Panc1 (cell line): ENCODE measurements around the gene ADSS1. TPM values are rescaled to one million over a fixed set of nuclear protein-coding genes. Genes with fewer than 3 reads are reported as not detected.

Experiments used
- ATAC-seq: fragments of 200-7000 bp; cut with Tn5 transposase; 2 replicates; pipeline ENCODE4 v1.9.1; 2020; ENCODE audit warnings: mild to moderate bottlenecking, moderate library complexity
- BruUV-seq: library from RNA; stranded (reverse); fragments of 400-500 nt; replicated peaks from 2 replicates; lab custom pipeline; 2021; lab: Mats Ljungman, UMichigan
- CTCF ChIA-PET: fragments of 300-600 bp; sonication (Branson Sonifier 250); formaldehyde crosslinking; loops from one replicate; lab custom pipeline; 2022; ENCODE audit warnings: antibody characterized with exemption; lab: Charles Lee
- POLR2A ChIA-PET: fragments of 300-600 bp; sonication (Branson Sonifier 250); formaldehyde crosslinking; loops from one replicate; lab custom pipeline; 2022; ENCODE audit warnings: antibody characterized with exemption; lab: Charles Lee
- DNase-seq: peaks from one replicate; pipeline ENCODE4 v3.0.0-alpha.2; 2010; ENCODE audit warnings: low read depth, low spot score
- H3K27ac ChIP-seq: 2 replicates; pipeline ENCODE4 v1.5.1; 2011; ENCODE audit warnings: mild to moderate bottlenecking, low read length, inconsistent platforms
- H3K27me3 ChIP-seq: fragments of 200-500 bp; sonication (Bioruptor generic); 2 replicates; pipeline ENCODE4 v1.6.0; 2014; ENCODE audit warnings: low read length, inconsistent platforms; ENCODE audit not compliant: control insufficient read depth, insufficient read depth
- H3K36me3 ChIP-seq: fragments of 200-500 bp; sonication (Bioruptor generic); 2 replicates; pipeline ENCODE4 v1.5.1; 2014; ENCODE audit warnings: inconsistent platforms, mild to moderate bottlenecking, low read length, moderate library complexity; ENCODE audit not compliant: control insufficient read depth, insufficient read depth
- H3K4me1 ChIP-seq: 2 replicates; pipeline ENCODE4 v1.5.1; 2011; ENCODE audit warnings: inconsistent platforms, mild to moderate bottlenecking, low read length, moderate library complexity; ENCODE audit not compliant: control insufficient read depth, insufficient read depth
- H3K4me3 ChIP-seq, 2 experiments: 2 replicates each; pipeline ENCODE4 v1.5.1; 2011 to 2012; ENCODE audit warnings: low read depth in 2 of 2, low read length in 2 of 2, mild to moderate bottlenecking in 2 of 2, inconsistent platforms in 1 of 2, moderate library complexity in 1 of 2
- H3K9me3 ChIP-seq: fragments of 200-500 bp; sonication (Bioruptor generic); 2 replicates; pipeline ENCODE4 v1.5.1; 2014; ENCODE audit warnings: low read depth, mild to moderate bottlenecking, inconsistent platforms, low read length, moderate library complexity; ENCODE audit not compliant: control insufficient read depth, insufficient read depth
- POLR2AphosphoS5 ChIP-seq: IDR thresholded peaks from 2 replicates; pipeline ENCODE4 v1.6.1; 2012; ENCODE audit warnings: mild to moderate bottlenecking, low read depth, low read length, moderate library complexity
- REST ChIP-seq, 2 experiments: IDR thresholded peaks; 2 replicates each; pipeline ENCODE4 v1.6.1; 2011 to 2012; ENCODE audit warnings: low read depth in 2 of 2, control low read depth in 1 of 2, low read length in 1 of 2, mild to moderate bottlenecking in 1 of 2, moderate library complexity in 1 of 2; ENCODE audit not compliant: insufficient read depth in 1 of 2
- SIN3A ChIP-seq: IDR thresholded peaks from 2 replicates; pipeline ENCODE4 v1.6.1; 2012; ENCODE audit warnings: low read depth, mild to moderate bottlenecking, low read length, moderate library complexity, borderline replicate concordance; ENCODE audit not compliant: insufficient read depth
- TCF7L2 ChIP-seq: IDR thresholded peaks from 2 replicates; pipeline ENCODE4 v1.6.1; 2011; ENCODE audit warnings: mild to moderate bottlenecking, low read depth, low read length, inconsistent platforms
- in situ Hi-C: cut with HindIII; loops from 2 replicates; pipeline ENCODE4 v1.10.0; 2016; ENCODE audit warnings: low sequenced_read_pairs, low pct_unique_long_range_greater_than_20kb
- intact Hi-C: fragments of 100-400 bp; cut with micrococcal nuclease; formaldehyde crosslinking; loops from one replicate; pipeline ENCODE4 v1.10.0; 2022; ENCODE audit not compliant: unreplicated experiment
- total RNA-seq: library from RNA; stranded (reverse); gene quantifications from one replicate; pipeline ENCODE4 v1.2.1, GENCODE V29; 2021; ENCODE audit not compliant: unreplicated experiment
- TF ChIP-seq, protein P1 (sequence below): fragments of 450-650 bp; IDR thresholded peaks from 2 replicates; pipeline ENCODE4 v1.5.1; 2017; ENCODE audit warnings: mild to moderate bottlenecking

Gene ADSS1
- total RNA-seq, 1 experiment from 2014 or later = 9.4 TPM

GRCh38 chr14:104793703-104793959 is 69.6 kb downstream of the ADSS1 start:
- Histone ChIP-seq H3K36me3 (peaks cover 2% of the 10 kb centered on the region; the same call in 1 of the 2 replicates), H3K4me3 (peak overlapping the region; percentile 64), H3K4me1 (peaks cover 52% of the 10 kb centered on the region), H3K9me3 (no peaks in the 10 kb centered on the region), H3K27ac (peak overlapping the region; percentile 81), H3K27me3 (no peaks in the 10 kb centered on the region)
- DNase-seq = no peak
- no TSS peak for BruUV-seq
- ChIA-PET CTCF (no interaction called here), POLR2A (no interaction called here)
- in situ Hi-C loops = no loop called here
- ATAC-seq = no peak
- intact Hi-C loops = no loop called here
- no peak for TF ChIP-seq TCF7L2
- no peak for TF ChIP-seq SIN3A
- TF ChIP-seq, protein P1, sequence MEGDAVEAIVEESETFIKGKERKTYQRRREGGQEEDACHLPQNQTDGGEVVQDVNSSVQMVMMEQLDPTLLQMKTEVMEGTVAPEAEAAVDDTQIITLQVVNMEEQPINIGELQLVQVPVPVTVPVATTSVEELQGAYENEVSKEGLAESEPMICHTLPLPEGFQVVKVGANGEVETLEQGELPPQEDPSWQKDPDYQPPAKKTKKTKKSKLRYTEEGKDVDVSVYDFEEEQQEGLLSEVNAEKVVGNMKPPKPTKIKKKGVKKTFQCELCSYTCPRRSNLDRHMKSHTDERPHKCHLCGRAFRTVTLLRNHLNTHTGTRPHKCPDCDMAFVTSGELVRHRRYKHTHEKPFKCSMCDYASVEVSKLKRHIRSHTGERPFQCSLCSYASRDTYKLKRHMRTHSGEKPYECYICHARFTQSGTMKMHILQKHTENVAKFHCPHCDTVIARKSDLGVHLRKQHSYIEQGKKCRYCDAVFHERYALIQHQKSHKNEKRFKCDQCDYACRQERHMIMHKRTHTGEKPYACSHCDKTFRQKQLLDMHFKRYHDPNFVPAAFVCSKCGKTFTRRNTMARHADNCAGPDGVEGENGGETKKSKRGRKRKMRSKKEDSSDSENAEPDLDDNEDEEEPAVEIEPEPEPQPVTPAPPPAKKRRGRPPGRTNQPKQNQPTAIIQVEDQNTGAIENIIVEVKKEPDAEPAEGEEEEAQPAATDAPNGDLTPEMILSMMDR = no peak
- no peak for TF ChIP-seq POLR2AphosphoS5
- TF ChIP-seq REST (IDR thresholded peaks at IDR 0.05; ENCODE audit: insufficient read depth in 1 of 2, low read depth in 2 of 2, low read length in 1 of 2) = no peak

- peaks cover 56% of the 10 kb centered on the region for H3K4me1 ChIP-seq
- H3K27ac ChIP-seq = peak overlapping the region; percentile 81
- ChIA-PET POLR2A (no interaction called here), CTCF (interaction anchor here (1.0 kb wide), 1 partner anchor 32 kb away, joined by 3 read pairs; no protein-coding TSS in a partner anchor)
- intact Hi-C loops (no loop called here), in situ Hi-C loops (no loop called here)
- DNase-seq (no peak), ATAC-seq (peak; percentile 24; the same call in 1 of the 2 replicates)
- TF ChIP-seq TCF7L2 = no peak
- TF ChIP-seq POLR2AphosphoS5 = no peak
- no peak for TF ChIP-seq REST (IDR thresholded peaks at IDR 0.05; ENCODE audit: insufficient read depth in 1 of 2, low read depth in 2 of 2, low read length in 1 of 2)
- no peak for TF ChIP-seq SIN3A
- TF ChIP-seq, protein P1 = no peak
- H3K27me3 ChIP-seq = no peaks in the 10 kb centered on the region
- H3K9me3 ChIP-seq = no peaks in the 10 kb centered on the region
- TSS peak; percentile 77 for BruUV-seq
- peaks cover 2% of the 10 kb centered on the region; the same call in 1 of the 2 replicates for H3K36me3 ChIP-seq
- H3K4me3 ChIP-seq = peak overlapping the region; percentile 64
Observed at GRCh38 chr14:104794099-104794498, 70.1 kb downstream of the ADSS1 start.
